Smooth muscle cell (in vitro differentiated cells): ENCODE data around the gene RALGAPA1. TPM values are rescaled to one million over a fixed set of nuclear protein-coding genes. Genes with fewer than 3 reads are reported as not detected.
"Not testable (repeated sequence)": the region's sequence is repeated elsewhere in the genome, so short reads cannot be mapped to it uniquely, and the experiment has no call there.

Experiments
- DNase-seq: peaks from one replicate; lab custom pipeline; 2025; ENCODE audit not compliant: unreplicated experiment; lab: John Stamatoyannopoulos, UW
- H2AFZ ChIP-seq: fragments of 200-600 bp; sonication (generic); 2 replicates; pipeline ENCODE4 v1.6.0; 2016; ENCODE audit warnings: antibody characterized with exemption, low read depth, mild to moderate bottlenecking
- H3F3A ChIP-seq: fragments of 200-600 bp; sonication (generic); 2 replicates; pipeline ENCODE4 v1.6.0; 2017; ENCODE audit warnings: antibody characterized with exemption, low read depth
- H3K27ac ChIP-seq: fragments of 200-600 bp; sonication (generic); 2 replicates; pipeline ENCODE4 v1.5.1; 2016; ENCODE audit warnings: low read depth, mild to moderate bottlenecking
- H3K27me3 ChIP-seq: fragments of 200-600 bp; sonication (generic); 2 replicates; pipeline ENCODE4 v1.6.1; 2016; ENCODE audit warnings: low read depth, mild to moderate bottlenecking
- H3K36me3 ChIP-seq: fragments of 200-600 bp; sonication (generic); 2 replicates; pipeline ENCODE4 v1.5.1; 2016; ENCODE audit warnings: low read depth
- H3K4me1 ChIP-seq: fragments of 200-600 bp; sonication (generic); 2 replicates; pipeline ENCODE4 v1.5.1; 2016; ENCODE audit warnings: low read depth
- H3K4me2 ChIP-seq: fragments of 200-600 bp; sonication (generic); 2 replicates; pipeline ENCODE4 v1.6.0; 2016; ENCODE audit warnings: mild to moderate bottlenecking
- H3K4me3 ChIP-seq: fragments of 200-600 bp; sonication (generic); 2 replicates; pipeline ENCODE4 v1.5.1; 2016; ENCODE audit warnings: mild to moderate bottlenecking
- H3K79me2 ChIP-seq: fragments of 200-600 bp; sonication (generic); 2 replicates; pipeline ENCODE4 v1.6.0; 2016; ENCODE audit warnings: low read depth, mild to moderate bottlenecking
- H3K9ac ChIP-seq: fragments of 200-600 bp; sonication (generic); 2 replicates; pipeline ENCODE4 v1.6.0; 2016; ENCODE audit warnings: low read depth
- H3K9me3 ChIP-seq: fragments of 200-600 bp; sonication (generic); replicated peaks from 2 replicates; pipeline ENCODE4 v1.5.1; 2016; ENCODE audit warnings: low read depth
- H4K20me1 ChIP-seq: fragments of 200-600 bp; sonication (generic); 2 replicates; pipeline ENCODE4 v1.6.0; 2016; ENCODE audit warnings: low read depth
- WGBS: methylation state at CpG from one replicate; pipeline ENCODE4 v1.1.7; 2016; ENCODE audit warnings: low lambda C conversion rate; 5-methylcytosine and 5-hydroxymethylcytosine counted together
- polyA plus RNA-seq: library from polyadenylated mRNA; unstranded; fragments of >200 nt; fragmentation: Nextera tagmentation; extraction: Ambion mirVana; gene quantifications from 2 replicates; pipeline ENCODE4 v1.2.1, GENCODE V29; 2016
- total RNA-seq: library from RNA; depleted of rRNA; stranded (reverse); fragments of >200 nt; gene quantifications from 2 replicates; pipeline ENCODE4 v1.2.3, GENCODE V29; 2014
- TF ChIP-seq, protein P1 (sequence below): fragments of 200-600 bp; sonication (generic); IDR thresholded peaks from 2 replicates; pipeline ENCODE4 v1.5.1; 2017; ENCODE audit warnings: borderline replicate concordance, mild to moderate bottlenecking, antibody characterized with exemption; ENCODE audit not compliant: insufficient read depth, poor library complexity, severe bottlenecking

The RALGAPA1 gene
- total and polyA plus RNA-seq, 2 experiments from 2014 or later: 5.4 to 25.4 TPM

DNA sequence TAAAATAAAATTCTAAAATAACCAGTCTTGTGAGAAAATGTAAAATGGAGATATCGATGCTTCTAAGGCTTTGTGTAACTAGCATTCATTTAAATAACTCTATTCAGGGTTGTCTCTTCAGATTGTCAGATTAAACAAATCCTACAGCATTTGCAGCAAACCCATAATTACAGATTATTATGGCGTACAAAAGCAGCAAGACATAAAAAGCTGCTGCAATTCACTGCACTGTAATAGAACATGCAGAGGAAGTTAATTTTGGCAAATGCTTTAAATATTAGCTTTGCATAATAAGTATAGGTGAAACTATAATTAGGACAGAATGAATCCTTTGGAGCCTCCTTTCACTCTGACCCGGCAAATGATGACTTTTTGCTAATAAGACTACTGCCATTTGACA is 176.8 kb downstream of the RALGAPA1 start:
- H3F3A ChIP-seq: no peaks in the 10 kb centered on the region
- H4K20me1 ChIP-seq: no peaks in the 10 kb centered on the region
- no peak overlapping the region for H3K9ac ChIP-seq
- TF ChIP-seq, protein P1, sequence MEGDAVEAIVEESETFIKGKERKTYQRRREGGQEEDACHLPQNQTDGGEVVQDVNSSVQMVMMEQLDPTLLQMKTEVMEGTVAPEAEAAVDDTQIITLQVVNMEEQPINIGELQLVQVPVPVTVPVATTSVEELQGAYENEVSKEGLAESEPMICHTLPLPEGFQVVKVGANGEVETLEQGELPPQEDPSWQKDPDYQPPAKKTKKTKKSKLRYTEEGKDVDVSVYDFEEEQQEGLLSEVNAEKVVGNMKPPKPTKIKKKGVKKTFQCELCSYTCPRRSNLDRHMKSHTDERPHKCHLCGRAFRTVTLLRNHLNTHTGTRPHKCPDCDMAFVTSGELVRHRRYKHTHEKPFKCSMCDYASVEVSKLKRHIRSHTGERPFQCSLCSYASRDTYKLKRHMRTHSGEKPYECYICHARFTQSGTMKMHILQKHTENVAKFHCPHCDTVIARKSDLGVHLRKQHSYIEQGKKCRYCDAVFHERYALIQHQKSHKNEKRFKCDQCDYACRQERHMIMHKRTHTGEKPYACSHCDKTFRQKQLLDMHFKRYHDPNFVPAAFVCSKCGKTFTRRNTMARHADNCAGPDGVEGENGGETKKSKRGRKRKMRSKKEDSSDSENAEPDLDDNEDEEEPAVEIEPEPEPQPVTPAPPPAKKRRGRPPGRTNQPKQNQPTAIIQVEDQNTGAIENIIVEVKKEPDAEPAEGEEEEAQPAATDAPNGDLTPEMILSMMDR: no peak
- no peak overlapping the region for H3K27ac ChIP-seq
- H3K4me1 ChIP-seq: peaks cover 3% of the 10 kb centered on the region
- H3K79me2 ChIP-seq: no peaks in the 10 kb centered on the region
- H3K9me3 ChIP-seq: no peaks in the 10 kb centered on the region
- WGBS: 94% methylated on average over 3 of the region's 3 CpGs
- no peak overlapping the region for H2AFZ ChIP-seq
- H3K27me3 ChIP-seq: no peaks in the 10 kb centered on the region
- no peak overlapping the region for H3K4me3 ChIP-seq
- H3K36me3 ChIP-seq: no peaks in the 10 kb centered on the region
- DNase-seq: no peak
- H3K4me2 ChIP-seq: no peak overlapping the region

DNA sequence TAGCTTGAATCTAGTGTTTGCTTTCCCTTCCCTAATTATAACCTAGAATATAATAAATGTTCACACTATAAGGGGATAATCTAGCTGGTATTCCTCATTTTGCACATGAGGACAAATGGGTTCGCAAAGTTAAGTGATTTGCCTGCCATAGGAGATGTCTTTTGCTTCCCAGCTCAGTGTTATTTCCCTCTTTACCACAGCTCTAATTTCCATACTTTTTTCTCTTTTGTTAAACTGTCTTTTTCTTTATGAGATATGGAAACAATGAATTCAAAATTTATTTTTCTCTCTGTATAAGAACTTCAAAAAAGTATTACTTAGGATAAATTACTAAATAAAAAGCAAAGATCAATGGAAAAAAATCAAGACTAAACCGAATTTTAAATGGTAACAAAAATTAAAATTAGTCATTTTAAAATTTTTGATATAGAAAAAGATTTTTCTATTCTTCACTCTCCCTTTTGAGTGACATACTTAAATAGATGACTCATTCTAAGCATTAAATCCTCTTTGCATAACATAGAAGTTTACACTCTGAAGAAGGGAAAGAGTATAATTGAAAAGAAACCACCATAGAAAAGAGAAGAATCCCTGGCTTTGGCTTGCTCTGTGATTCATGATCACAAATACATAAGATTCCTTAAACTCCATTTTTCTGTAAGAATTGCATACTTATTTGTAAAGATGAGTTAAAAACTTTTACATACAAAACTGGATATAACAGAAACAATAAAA is 177.9 kb downstream of the RALGAPA1 start:
- no peak overlapping the region for H2AFZ ChIP-seq
- H3K4me1 ChIP-seq: peaks cover 3% of the 10 kb centered on the region
- no peaks in the 10 kb centered on the region for H3K27me3 ChIP-seq
- H3K9me3 ChIP-seq: no peaks in the 10 kb centered on the region
- H4K20me1 ChIP-seq: no peaks in the 10 kb centered on the region
- H3K79me2 ChIP-seq: no peaks in the 10 kb centered on the region
- H3F3A ChIP-seq: no peaks in the 10 kb centered on the region
- H3K4me3 ChIP-seq: no peak overlapping the region
- no peaks in the 10 kb centered on the region for H3K36me3 ChIP-seq
- WGBS: 95% methylated on average over 2 of the region's 2 CpGs
- H3K4me2 ChIP-seq: no peak overlapping the region
- TF ChIP-seq, protein P1: no peak
- no peak for DNase-seq
- no peak overlapping the region for H3K9ac ChIP-seq
- H3K27ac ChIP-seq: no peak overlapping the region

DNA sequence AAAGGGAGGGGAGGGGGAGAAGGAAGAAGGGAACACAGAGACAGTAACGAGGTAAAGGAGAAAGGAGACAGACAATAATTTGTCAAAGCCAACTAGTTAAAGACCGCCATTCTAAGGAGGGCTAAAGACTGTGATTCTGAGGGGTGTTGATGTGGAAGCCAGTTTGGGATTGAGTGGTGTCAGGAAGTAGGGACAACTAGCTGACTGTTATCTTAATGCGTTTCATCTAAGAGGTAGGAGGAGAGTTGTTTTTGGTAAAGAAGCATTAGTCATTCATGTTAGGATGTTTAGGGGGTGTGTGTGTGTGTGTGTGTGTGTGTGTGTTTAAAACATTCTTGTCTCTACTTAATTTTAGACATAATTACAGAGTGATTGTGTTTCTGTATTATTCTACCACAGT is 180.1 kb downstream of the RALGAPA1 start:
- Histone ChIP-seq H3K79me2 (no peaks in the 10 kb centered on the region), H3K27me3 (no peaks in the 10 kb centered on the region), H3K9ac (no peak overlapping the region), H3K9me3 (no peaks in the 10 kb centered on the region), H2AFZ (no peak overlapping the region), H3K36me3 (no peaks in the 10 kb centered on the region), H3F3A (no peaks in the 10 kb centered on the region), H3K27ac (no peak overlapping the region), H4K20me1 (no peaks in the 10 kb centered on the region), H3K4me2 (no peak overlapping the region), H3K4me1 (peaks cover 3% of the 10 kb centered on the region), H3K4me3 (no peak overlapping the region)
- 51% methylated on average over 3 of the region's 3 CpGs for WGBS
- TF ChIP-seq, protein P1: no peak
- no peak for DNase-seq

DNA sequence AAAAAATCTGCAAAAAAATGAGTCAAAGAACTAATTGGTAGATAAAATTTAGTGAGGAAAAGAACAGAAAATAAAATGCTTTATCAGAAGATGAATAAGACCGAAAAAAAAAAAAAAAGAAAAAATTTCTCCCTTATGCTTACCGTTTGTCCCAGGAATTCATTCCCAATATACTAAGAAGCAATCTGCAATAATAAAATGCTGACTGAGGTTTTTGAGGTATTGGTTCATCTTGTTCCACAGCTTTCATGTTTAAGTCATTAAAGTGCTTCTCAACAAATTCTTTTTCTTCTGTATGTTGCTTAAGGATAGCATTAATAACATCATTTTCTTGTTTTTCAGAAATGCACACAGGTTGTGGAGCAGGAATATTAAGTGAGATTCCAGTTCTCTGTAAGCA is 182.1 kb downstream of the RALGAPA1 start:
- not testable (repeated sequence) for H3K9ac ChIP-seq, H3K4me3 ChIP-seq, H3K4me2 ChIP-seq, H3K4me1 ChIP-seq, H3K36me3 ChIP-seq, H3K9me3 ChIP-seq, H3K27ac ChIP-seq, H3F3A ChIP-seq, H3K27me3 ChIP-seq, H2AFZ ChIP-seq, DNase-seq, H3K79me2 ChIP-seq, H4K20me1 ChIP-seq
- 84% methylated on average over 2 of the region's 2 CpGs for WGBS

DNA sequence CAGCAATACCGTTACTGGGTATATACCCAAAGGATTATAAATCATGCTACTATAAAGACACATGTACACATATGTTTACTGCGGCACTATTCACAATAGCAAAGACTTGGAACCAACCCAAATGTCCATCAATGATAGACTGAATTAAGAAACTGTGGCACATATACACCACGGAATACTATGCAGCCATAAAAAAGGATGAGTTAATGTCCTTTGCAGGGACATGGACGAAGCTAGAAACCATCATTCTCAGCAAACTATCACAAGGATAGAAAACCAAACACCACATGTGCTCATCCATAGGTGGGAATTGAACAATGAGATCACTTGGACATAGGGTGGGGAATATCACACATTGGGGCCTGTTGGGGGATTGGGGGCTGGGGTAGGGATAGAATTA is 187.1 kb downstream of the RALGAPA1 start:
- not testable (repeated sequence) for H3K4me2 ChIP-seq, H3K27me3 ChIP-seq, H3K4me3 ChIP-seq, DNase-seq, H4K20me1 ChIP-seq, H3K79me2 ChIP-seq, H3F3A ChIP-seq, H3K36me3 ChIP-seq, H3K9ac ChIP-seq, H3K4me1 ChIP-seq, H3K27ac ChIP-seq, H2AFZ ChIP-seq, H3K9me3 ChIP-seq
- WGBS: 96% methylated on average over 4 of the region's 4 CpGs

DNA sequence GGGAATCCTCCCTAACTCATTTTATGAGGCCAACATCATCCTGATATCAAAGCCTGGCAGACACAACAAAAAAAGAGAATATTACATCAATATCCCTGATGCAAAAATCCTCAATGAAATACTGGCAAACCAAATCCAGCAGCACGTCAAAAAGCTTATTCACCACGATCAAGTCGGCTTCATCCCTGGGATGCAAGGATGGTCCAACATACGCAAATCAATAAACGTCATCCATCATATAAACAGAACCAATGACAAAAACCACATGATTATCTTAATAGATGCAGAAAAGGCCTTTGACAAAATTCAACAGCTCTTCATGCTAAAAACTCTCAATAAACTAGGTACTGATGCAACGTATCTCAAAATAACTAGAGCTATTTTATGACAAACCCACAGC is 189.1 kb downstream of the RALGAPA1 start:
- H3K79me2 ChIP-seq, DNase-seq, H3K9me3 ChIP-seq, H3K27me3 ChIP-seq, H3K4me3 ChIP-seq, H4K20me1 ChIP-seq, H3K36me3 ChIP-seq, H3F3A ChIP-seq, H3K27ac ChIP-seq, H3K4me2 ChIP-seq, H3K9ac ChIP-seq, H3K4me1 ChIP-seq, H2AFZ ChIP-seq: not testable (repeated sequence)
- WGBS: 96% methylated on average over 6 of the region's 6 CpGs
